Gastroesophageal sphincter (tissue), 4 donors: ENCODE results near the gene ACAA1. TPM values are rescaled to one million over a fixed set of nuclear protein-coding genes. Genes with fewer than 3 reads are reported as not detected.
A peak's percentile ranks its signal among the peaks of the same experiment; 100 is the strongest.

Source experiments
- ATAC-seq: fragments of 150-250 bp; one replicate; pipeline ENCODE4 v1.9.1; 2016; ENCODE audit warnings: mild to moderate bottlenecking, moderate library complexity
- H3K27ac ChIP-seq, 4 donors: fragments of 200-600 bp; sonication (generic) in 3 of 4; 1 replicate in 3 of 4; 2 replicates in 1 of 4; pipeline ENCODE4 v1.5.1; 2016 to 2019
- H3K27me3 ChIP-seq: fragments of 200-600 bp; sonication (generic); one replicate; pipeline ENCODE4 v1.5.1; 2019
- H3K36me3 ChIP-seq, 2 donors: fragments of 200-600 bp; sonication (generic); one replicate each; pipeline ENCODE4 v1.5.1; 2019; ENCODE audit warnings: control low read depth in 1 of 2
- H3K4me1 ChIP-seq, 3 donors: fragments of 200-600 bp; sonication (generic); 1 replicate in 2 of 3; 2 replicates in 1 of 3; pipeline ENCODE4 v1.5.1; 2016 to 2019; ENCODE audit warnings: control low read depth in 2 of 3
- H3K4me3 ChIP-seq, 2 donors: fragments of 200-600 bp; sonication (generic); one replicate each; pipeline ENCODE4 v1.5.1; 2019; ENCODE audit warnings: mild to moderate bottlenecking in 1 of 2, moderate library complexity in 1 of 2
- H3K9me3 ChIP-seq, 3 donors: fragments of 200-600 bp; sonication (generic); one replicate each; pipeline ENCODE4 v1.5.1; 2017 to 2019; ENCODE audit warnings: control low read depth in 2 of 3
- CTCF ChIP-seq, 4 experiments: fragments of 200-600 bp in 2 of 4; fragments of 450-650 bp in 2 of 4; sonication (generic) in 1 of 4; IDR thresholded peaks; one replicate each; pipeline ENCODE4 v1.5.1; 2017 to 2019; ENCODE audit warnings: antibody characterized with exemption in 4 of 4, mild to moderate bottlenecking in 2 of 4, moderate library complexity in 2 of 4
- EP300 ChIP-seq: sonication (generic); formaldehyde crosslinking; IDR thresholded peaks from one replicate; pipeline ENCODE4 v1.6.1; 2017; ENCODE audit warnings: antibody characterized with exemption, mild to moderate bottlenecking
- POLR2A ChIP-seq, 2 donors: fragments of 450-650 bp; IDR thresholded peaks; one replicate each; pipeline ENCODE4 v1.6.1; 2017; ENCODE audit warnings: antibody characterized with exemption in 2 of 2, mild to moderate bottlenecking in 2 of 2, moderate library complexity in 1 of 2
- POLR2AphosphoS5 ChIP-seq: sonication (generic); formaldehyde crosslinking; IDR thresholded peaks from one replicate; pipeline ENCODE4 v1.6.1; 2017; ENCODE audit warnings: antibody characterized with exemption
- WGBS, 2 donors: methylation state at CpG; one replicate each; pipeline ENCODE4 v1.1.5; 2018; ENCODE audit warnings: low coverage in 1 of 2; 5-methylcytosine and 5-hydroxymethylcytosine counted together
- total RNA-seq, 4 donors: library from RNA; depleted of rRNA; stranded (reverse); fragments of >200 nt; gene quantifications; one replicate each; pipeline ENCODE4 v1.1.0, GENCODE V29; 2016

The ACAA1 gene
- total RNA-seq: 10 to 100 TPM; 28.3 to 46.6 (median 41.2) TPM

- WGBS, 2 donors: 0 to 2% methylated on average over 8 to 15 of the region's 66 CpGs
- Histone ChIP-seq H3K4me1 (peaks cover 5 to 64% (median 21%) of the 10 kb centered on the region in 3 donors), H3K27ac (peak within 1 kb of the TSS; percentile 87 to 96 (median 93))
Observed at GRCh38 chr3:38136777-38137614, at the start of gene ACAA1. ACAA1 (minus strand) TSS chr3:38137127; CDS start chr3:38137035, 92 bp downstream.

GRCh38 chr3:38177181-38177580, 40.3 kb upstream of the ACAA1 start:
- ATAC-seq: no peak
- Histone ChIP-seq H3K27ac (no peak overlapping the region), H3K4me3 (no peak overlapping the region), H3K36me3 (no peaks in the 10 kb centered on the region), H3K4me1 (peaks cover 0 to 46% (median 8%) of the 10 kb centered on the region in 3 donors), H3K9me3 (no peaks in the 10 kb centered on the region), H3K27me3 (no peaks in the 10 kb centered on the region)
- no peak for TF ChIP-seq POLR2A (IDR thresholded peaks at IDR 0.05)
- TF ChIP-seq POLR2AphosphoS5: no peak
- no peak for TF ChIP-seq CTCF (IDR thresholded peaks at IDR 0.05)
- TF ChIP-seq EP300: no peak
- WGBS, 2 donors: 33 to 38% methylated on average over 2 of the region's 2 CpGs

More at GRCh38 chr3:38136777-38137614, at the start of gene ACAA1:
- H3K4me3 ChIP-seq: peak within 1 kb of the TSS; percentile 79 to 96
- H3K27me3 ChIP-seq: no peaks in the 10 kb centered on the region
- ATAC-seq: peak; percentile 98
- no peaks in the 10 kb centered on the region for H3K9me3 ChIP-seq
- peaks cover 0 to 53% of the 10 kb centered on the region in 2 donors for H3K36me3 ChIP-seq
- TF ChIP-seq CTCF (IDR thresholded peaks at IDR 0.05) (peak in 1 of 4 experiments; percentile 32), POLR2A (IDR thresholded peaks at IDR 0.05) (peak; percentile 68 to 70), POLR2AphosphoS5 (peak; percentile 94), EP300 (no peak)

- Histone ChIP-seq H3K36me3 (no peaks in the 10 kb centered on the region), H3K4me1 (peaks cover 2 to 72% (median 8%) of the 10 kb centered on the region in 3 donors), H3K4me3 (no peak overlapping the region), H3K27ac (no peak overlapping the region), H3K9me3 (no peaks in the 10 kb centered on the region), H3K27me3 (no peaks in the 10 kb centered on the region)
- TF ChIP-seq POLR2AphosphoS5 (no peak), CTCF (IDR thresholded peaks at IDR 0.05) (no peak), POLR2A (IDR thresholded peaks at IDR 0.05) (no peak), EP300 (no peak)
- ATAC-seq: no peak
- 71 to 72% methylated on average over 3 to 4 of the region's 5 CpGs for WGBS, 2 donors
Observed at GRCh38 chr3:38173834-38174418, 37.0 kb upstream of the ACAA1 start.

GRCh38 chr3:38171622-38172021, 34.7 kb upstream of the ACAA1 start:
- no peaks in the 10 kb centered on the region for H3K36me3 ChIP-seq
- no peaks in the 10 kb centered on the region for H3K9me3 ChIP-seq
- H3K4me3 ChIP-seq: no peak overlapping the region
- H3K27ac ChIP-seq: no peak overlapping the region
- no peaks in the 10 kb centered on the region for H3K27me3 ChIP-seq
- peaks cover 2 to 84% (median 13%) of the 10 kb centered on the region in 3 donors for H3K4me1 ChIP-seq
- whole genome bisulfite sequencing, 2 donors: 81 to 86% methylated on average over 2 of the region's 2 CpGs
- no peak for ATAC-seq
- TF ChIP-seq CTCF (IDR thresholded peaks at IDR 0.05) (no peak), EP300 (no peak), POLR2A (IDR thresholded peaks at IDR 0.05) (no peak), POLR2AphosphoS5 (no peak)
